Retinal pigment epithelial cell (primary cell): Measurements from ENCODE around the gene RBMS1.

Source experiments
- DNase-seq: peaks from one replicate; pipeline ENCODE4 v3.0.0-alpha.2; 2010; ENCODE audit warnings: low read depth
- H3K4me3 ChIP-seq: 2 replicates; pipeline ENCODE4 v1.5.1; 2011; ENCODE audit warnings: mild to moderate bottlenecking, low read length, control low read depth, moderate library complexity
- TF ChIP-seq, protein P1 (sequence below): conservative IDR thresholded peaks from 2 replicates; pipeline ENCODE4 v1.5.1; 2011; ENCODE audit warnings: low read depth, low read length, control low read depth, inconsistent platforms

RBMS1 gene

DNA sequence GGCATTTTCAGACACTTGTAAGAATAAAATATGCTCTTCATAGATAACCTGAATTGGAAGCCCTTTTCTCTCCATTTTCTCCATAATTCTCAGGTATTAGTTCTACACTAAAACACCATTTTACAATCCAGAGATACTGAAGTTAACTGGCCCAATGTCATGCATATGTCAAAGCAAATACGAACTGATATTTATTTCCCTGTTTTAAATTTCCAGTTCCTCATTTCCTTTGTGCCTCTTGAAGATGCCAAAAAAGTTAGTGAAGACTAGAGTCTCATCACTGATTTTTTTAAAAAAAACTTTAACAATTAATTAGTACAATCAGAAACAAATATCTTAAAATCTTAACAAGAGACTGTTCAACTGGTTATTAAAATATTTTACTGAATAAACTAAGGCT lies 240.7 kb downstream of the RBMS1 start:
- no peak for DNase-seq
- TF ChIP-seq, protein P1, sequence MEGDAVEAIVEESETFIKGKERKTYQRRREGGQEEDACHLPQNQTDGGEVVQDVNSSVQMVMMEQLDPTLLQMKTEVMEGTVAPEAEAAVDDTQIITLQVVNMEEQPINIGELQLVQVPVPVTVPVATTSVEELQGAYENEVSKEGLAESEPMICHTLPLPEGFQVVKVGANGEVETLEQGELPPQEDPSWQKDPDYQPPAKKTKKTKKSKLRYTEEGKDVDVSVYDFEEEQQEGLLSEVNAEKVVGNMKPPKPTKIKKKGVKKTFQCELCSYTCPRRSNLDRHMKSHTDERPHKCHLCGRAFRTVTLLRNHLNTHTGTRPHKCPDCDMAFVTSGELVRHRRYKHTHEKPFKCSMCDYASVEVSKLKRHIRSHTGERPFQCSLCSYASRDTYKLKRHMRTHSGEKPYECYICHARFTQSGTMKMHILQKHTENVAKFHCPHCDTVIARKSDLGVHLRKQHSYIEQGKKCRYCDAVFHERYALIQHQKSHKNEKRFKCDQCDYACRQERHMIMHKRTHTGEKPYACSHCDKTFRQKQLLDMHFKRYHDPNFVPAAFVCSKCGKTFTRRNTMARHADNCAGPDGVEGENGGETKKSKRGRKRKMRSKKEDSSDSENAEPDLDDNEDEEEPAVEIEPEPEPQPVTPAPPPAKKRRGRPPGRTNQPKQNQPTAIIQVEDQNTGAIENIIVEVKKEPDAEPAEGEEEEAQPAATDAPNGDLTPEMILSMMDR: no peak
- no peak overlapping the region for H3K4me3 ChIP-seq

DNA sequence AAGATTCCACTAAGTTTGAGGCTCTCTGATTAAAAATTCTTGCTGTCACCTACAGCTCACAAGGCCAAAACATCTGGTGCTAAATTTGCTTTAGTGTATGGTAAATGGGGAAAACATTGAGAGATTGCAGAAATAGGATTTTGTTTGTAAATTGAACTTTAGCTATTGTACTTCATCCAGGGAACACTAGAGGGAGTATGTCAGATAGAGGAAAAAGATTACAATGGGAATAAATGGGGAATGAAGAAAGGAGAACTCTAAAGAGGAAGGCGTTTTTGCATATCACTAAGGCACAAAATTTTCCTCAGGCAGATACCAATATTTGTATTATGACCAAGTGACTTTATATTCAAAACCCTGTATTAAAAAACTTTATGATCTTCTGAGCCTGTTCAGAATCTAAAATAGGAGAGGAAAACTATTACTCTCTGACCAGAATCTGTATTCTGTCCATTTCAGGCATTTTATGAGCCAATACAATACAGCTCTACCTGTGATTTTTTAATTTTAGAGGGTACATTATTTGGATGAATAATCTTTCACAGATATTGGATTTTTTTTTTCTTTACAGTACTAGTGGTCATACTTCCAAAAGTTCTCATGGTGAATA lies 241.2 kb downstream of the RBMS1 start:
- TF ChIP-seq, protein P1: peak; percentile 77
- no peak for DNase-seq
- no peak overlapping the region for H3K4me3 ChIP-seq

DNA sequence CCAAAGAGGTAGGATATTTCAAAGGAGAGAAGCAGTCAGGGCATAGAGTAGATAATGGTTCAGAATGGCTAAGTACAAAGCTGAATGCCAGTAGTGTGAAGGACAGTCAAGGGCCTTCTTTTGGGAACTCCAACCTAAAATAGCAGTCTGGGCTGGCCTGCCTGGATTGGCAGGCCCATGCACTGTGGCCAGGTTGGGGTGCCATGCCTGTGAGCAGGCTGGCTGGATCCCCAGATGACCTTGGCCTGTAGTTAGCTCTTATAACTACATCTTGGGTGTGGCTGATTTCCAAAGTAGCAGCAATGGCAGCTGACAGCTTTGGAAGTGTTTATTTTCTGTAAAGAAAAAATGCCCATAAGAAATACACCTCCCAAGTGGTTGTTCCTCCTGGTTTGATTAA lies 242.0 kb downstream of the RBMS1 start:
- no peak for DNase-seq
- TF ChIP-seq, protein P1: no peak

DNA sequence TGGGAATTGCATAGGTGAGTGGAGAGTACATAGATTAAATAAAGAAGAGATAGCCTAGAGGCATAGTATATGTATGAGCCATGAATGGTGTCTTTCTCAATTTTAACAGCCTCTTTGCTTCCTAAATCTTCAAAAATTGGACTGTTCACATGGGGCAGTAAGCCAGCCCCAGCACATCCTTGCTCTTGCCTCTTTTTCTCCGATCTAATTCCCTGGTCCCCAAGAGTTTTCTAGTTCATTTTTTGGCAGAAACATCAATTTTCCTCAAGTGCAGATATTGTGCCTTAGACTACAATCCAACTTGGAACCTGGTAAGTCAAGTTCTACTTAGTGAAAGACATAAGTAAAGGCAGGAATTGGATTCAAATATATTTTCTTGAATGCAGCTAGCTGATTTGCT lies 243.7 kb downstream of the RBMS1 start:
- DNase-seq: no peak
- no peak overlapping the region for H3K4me3 ChIP-seq
- TF ChIP-seq, protein P1: no peak

More for the DNA sequence above, 242.0 kb downstream of the RBMS1 start:
- no peak overlapping the region for H3K4me3 ChIP-seq

DNA sequence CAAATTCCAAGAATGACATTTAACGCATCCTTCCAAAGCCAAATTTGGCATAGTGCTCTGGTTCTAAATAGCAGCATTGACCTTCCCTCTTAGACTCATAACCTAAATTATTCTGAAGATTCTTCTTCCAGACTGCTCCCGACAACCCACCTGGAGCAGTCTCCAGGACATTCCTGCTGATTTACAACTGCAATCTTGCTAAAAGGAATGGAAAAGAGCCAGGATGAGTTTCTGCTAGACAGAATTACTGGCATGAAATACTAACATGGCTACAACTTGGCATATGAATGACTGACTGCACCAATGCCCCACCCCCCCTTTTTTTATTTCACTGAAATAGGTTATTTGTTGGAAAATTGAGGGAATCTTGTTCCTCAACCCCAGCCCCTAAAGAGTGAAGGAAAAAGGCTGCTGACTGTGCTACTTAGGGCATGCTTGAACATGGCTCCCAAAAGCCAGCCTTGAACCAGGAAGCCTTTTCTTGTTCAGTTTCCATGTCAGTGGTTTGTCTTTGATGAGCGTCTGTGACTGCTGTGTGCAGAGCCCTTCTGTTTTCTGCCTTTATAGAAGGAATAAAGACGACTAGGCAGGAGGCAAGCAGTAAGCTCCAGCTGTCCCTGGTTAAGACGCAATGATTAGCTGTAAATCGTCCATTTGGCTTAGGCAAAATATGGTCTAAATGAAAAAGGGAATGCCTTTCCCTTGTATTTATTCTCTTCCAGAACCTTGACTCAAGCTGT lies 246.1 kb downstream of the RBMS1 start:
- TF ChIP-seq, protein P1: no peak
- no peak overlapping the region for H3K4me3 ChIP-seq
- no peak for DNase-seq

DNA sequence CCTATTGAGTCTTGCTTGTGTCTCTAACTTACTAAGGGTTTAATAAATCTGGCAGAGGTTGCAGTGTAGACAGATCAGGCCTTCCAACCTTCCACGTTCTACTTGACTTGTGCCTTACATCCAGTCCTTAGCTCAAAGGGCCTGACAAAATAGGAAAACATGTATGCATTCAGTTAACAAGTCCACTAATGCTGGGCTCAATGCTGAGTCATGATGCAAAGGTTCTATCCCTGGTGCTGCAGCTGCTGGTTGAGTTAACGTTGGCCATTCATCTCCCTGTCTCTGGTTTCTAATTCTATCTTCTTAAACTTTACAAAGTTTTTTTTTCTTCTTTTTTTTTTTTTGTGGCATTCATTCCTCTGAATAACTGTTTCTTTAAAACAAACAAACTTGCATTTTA lies 247.3 kb downstream of the RBMS1 start:
- TF ChIP-seq, protein P1: no peak
- no peak for DNase-seq
- H3K4me3 ChIP-seq: no peak overlapping the region

DNA sequence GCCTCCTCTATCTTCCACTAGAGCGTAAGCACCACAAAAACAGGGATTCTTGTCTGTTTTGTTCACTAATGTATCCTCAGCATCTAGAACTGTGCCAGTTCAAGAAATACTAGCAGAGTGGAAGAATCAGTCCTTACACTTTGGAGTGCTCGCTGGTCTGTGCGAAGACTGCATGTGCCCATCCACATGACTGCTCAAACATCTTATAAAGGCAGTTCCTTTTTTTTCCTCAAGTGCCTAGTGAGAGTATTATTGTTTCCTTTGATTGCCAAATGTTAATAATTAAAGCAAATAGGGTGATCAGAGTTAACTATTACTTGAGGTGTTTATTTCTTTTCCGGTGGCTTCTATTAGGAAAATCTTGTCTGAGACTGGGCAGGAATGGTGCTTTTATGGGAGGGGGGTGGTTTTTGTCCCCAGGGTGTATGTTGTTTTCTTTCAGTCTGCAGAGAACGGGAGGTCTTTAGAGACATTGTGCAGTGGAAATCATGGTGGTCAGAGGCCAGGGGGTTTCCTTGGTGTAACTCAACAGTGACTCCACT lies 247.9 kb downstream of the RBMS1 start:
- H3K4me3 ChIP-seq: no peak overlapping the region
- DNase-seq: no peak
- TF ChIP-seq, protein P1: no peak
